Astrocyte of the spinal cord (primary cell): Measurements from ENCODE around the gene CTIF.

Experiments
- DNase-seq: peaks from one replicate; pipeline ENCODE4 v3.0.0; 2011; ENCODE audit warnings: low read depth, low spot score
- H3K4me3 ChIP-seq: 2 replicates; pipeline ENCODE4 v1.5.1; 2011; ENCODE audit warnings: low read depth, mild to moderate bottlenecking, low read length, moderate library complexity
- CTCF ChIP-seq: IDR thresholded peaks from 2 replicates; pipeline ENCODE4 v1.5.1; 2012; ENCODE audit warnings: low read depth, mild to moderate bottlenecking, low read length, inconsistent platforms
- in situ Hi-C: cut with HindIII; loops from 2 replicates; pipeline ENCODE4 v1.10.0; 2017; ENCODE audit warnings: low sequenced_read_pairs

The CTIF gene

DNA sequence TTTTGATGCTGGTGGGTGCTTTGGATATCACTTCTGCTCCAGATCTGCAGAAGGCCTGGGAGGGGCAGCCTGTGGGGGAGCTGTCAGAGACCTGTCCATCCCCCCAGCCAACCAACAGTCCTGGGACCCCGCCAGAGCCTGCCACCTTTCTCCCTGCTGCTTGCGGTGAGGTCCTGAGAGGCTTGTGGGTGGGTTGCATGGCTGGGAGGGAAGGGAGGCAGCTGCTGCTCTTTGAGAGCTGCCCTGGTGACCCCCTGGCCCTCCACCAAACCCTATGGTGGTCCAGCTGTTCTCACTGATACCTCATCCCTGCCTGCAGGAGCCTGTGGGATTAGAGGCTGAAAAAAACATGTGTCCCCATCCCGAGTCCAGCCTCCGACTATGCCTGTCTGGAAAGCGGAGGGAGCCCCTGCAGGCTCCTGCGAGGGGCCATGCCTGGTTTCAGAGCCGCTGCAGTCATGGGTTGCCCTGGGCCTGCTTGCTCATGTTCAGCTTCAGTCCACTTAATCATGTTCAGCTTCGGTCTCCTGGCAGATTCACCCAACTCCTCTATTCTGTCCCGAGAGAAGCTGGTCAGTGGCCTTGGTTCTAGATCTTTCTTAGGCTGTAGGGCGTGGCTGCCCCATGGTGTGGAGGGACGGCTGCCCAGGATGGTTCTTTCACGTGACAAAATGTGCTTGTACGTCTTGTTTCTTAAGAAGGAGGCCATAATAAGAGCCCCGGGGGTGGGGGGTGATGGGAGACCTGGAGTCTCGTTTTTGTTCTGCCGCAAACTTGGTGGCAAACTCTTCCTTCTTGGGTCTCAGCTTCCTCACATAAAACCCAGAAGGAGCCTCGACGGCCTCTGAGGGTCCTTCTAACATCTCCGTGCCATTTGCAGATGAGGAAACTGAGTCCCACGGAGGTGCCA, 98.5 kb downstream of the CTIF start:
- no peak overlapping the region for H3K4me3 ChIP-seq
- in situ Hi-C loops, result no loop called here
- no peak for TF ChIP-seq CTCF
- DNase-seq, result no peak

DNA sequence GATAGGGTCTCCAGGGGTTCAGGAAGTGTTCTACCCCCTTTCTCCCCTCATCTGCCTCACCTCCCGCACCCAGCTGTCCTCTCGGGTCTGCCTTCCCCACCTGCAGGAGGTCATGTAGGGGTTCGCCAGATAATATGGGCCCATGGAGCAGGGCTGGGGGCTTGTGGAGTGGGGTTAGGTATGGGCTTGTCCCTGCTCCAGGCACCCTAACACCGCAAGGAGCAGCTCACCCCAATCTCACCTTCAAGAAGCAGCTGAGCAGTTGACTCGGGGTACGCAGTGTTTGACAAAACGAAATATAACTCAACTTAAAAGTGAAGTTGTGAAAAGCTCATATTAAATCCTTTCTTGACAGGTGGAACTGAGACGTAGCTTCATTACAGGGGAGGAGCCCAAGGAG, 99.6 kb downstream of the CTIF start:
- no peak for TF ChIP-seq CTCF
- DNase-seq, result no peak
- in situ Hi-C loops, result no loop called here
- H3K4me3 ChIP-seq, result no peak overlapping the region

DNA sequence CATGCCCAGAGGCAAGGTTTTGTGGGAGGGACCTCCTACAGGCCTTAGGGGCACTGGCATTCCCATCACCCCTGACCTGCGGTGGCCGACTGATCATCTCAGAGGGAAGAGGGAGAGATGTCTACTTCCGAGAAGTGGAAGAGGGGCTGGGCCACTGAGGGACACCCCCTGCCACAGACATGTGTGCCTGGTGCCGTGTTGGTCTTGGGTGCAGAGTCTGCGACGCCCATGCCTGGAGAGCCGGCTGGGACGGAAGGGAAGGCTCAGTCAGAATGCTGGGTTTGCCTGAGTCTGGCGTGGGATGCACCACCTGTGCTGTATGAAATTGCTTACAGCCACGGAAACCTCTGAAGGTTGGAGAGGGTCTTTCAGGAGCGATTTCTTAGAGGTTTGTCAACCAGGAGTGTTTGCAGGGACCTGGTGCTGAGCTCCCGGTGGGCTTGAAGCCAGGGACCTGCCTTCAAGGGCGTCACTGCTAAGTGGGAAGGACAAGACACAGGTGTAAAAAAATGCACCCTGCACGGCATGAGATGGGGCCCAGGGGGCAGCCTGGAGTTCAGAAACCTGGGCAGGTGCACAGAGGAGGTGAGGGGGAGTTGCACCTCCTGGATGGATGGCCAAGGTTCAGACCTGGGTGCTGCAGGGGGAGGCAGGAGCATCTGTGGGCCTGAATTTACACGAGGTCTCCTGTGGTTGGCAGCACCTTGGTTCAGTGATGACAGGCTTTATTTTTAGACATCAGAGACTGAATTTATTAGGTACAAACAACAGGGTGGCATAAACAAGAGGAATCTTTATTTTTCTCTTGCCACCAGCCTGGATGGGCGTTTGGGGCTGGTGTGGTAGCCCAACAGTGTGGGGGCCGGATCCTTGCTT, 100.3 kb downstream of the CTIF start:
- DNase-seq, result no peak
- in situ Hi-C loops, result no loop called here
- TF ChIP-seq CTCF, result no peak
- no peak overlapping the region for H3K4me3 ChIP-seq

GRCh38 chr18:48639772-48640432, 101.1 kb downstream of the CTIF start:
- DNase-seq, result no peak
- H3K4me3 ChIP-seq, result no peak overlapping the region
- TF ChIP-seq CTCF, result peak; percentile 46
- in situ Hi-C loops, result no loop called here

DNA sequence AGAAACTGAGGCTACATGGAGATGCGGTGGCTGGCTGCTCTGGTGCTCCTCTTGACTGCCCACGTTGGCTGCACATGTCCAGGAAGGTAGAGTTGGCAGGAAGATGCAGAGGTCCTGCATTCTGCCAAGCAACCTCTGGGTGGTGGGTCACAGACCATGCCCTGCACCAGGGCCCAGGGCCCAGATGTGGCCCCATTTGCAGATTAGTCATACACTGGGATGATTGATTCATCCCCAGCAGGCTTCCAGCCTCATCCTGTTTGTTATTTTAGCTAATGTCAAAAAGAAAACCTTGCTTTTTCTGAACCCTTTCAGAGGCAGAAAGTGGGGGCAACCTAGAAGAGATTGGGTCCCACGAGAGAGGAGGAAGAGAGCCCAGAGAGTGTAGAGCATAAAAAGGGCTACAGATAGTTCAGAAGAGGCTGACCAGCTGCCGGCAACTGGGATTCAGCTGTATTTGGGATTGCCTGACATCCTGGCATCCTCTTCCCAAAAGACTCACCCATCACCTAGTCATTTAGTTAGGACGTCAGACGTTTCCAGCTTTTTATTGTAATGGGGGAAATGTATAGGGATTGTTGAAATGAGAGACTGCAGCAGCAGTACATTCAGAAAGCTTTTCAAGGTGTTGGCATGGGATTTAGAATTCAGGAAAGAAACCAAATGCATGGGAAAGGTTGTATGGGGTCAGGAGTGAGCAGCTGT, 101.9 kb downstream of the CTIF start:
- DNase-seq, result no peak
- in situ Hi-C loops, result no loop called here
- no peak overlapping the region for H3K4me3 ChIP-seq
- peak; percentile 5 for TF ChIP-seq CTCF

GRCh38 chr18:48641981-48642380, 103.2 kb downstream of the CTIF start:
- in situ Hi-C loops, result no loop called here
- no peak for DNase-seq
- TF ChIP-seq CTCF, result no peak
- H3K4me3 ChIP-seq, result no peak overlapping the region
